WTC11 (cell line): ENCODE measurements around the gene CST9L.

Source experiments
- ATF2 ChIP-seq: sonication (generic); formaldehyde crosslinking; IDR thresholded peaks from 2 replicates; pipeline ENCODE4 v1.8.1; 2022; ENCODE audit warnings: low read depth, missing genetic modification reagents, borderline replicate concordance
- CREB1 ChIP-seq: sonication (generic); formaldehyde crosslinking; IDR thresholded peaks from 2 replicates; pipeline ENCODE4 v1.8.0; 2023; ENCODE audit warnings: mild to moderate bottlenecking, missing genetic modification reagents
- CTCF ChIP-seq: fragments of 200-600 bp; IDR thresholded peaks from 2 replicates; pipeline ENCODE4 v1.8.0; 2022; ENCODE audit warnings: antibody characterized with exemption
- HMGXB4 ChIP-seq: sonication (generic); formaldehyde crosslinking; IDR thresholded peaks from 2 replicates; pipeline ENCODE4 v1.8.1; 2023; ENCODE audit warnings: mild to moderate bottlenecking, moderate library complexity, missing genetic modification reagents
- MAX ChIP-seq: sonication (generic); formaldehyde crosslinking; IDR thresholded peaks from 2 replicates; pipeline ENCODE4 v1.8.0; 2022; ENCODE audit warnings: mild to moderate bottlenecking, missing genetic modification reagents
- SMAD3 ChIP-seq: sonication (generic); formaldehyde crosslinking; IDR thresholded peaks from 2 replicates; pipeline ENCODE4 v1.8.0; 2022; ENCODE audit warnings: missing genetic modification reagents, mild to moderate bottlenecking, borderline replicate concordance
- SP1 ChIP-seq: sonication (generic); formaldehyde crosslinking; conservative IDR thresholded peaks from 2 replicates; pipeline ENCODE4 v1.8.1; 2022; ENCODE audit warnings: missing genetic modification reagents
- ZNF138 ChIP-seq: sonication (generic); formaldehyde crosslinking; conservative IDR thresholded peaks from 2 replicates; pipeline ENCODE4 v1.8.1; 2022; ENCODE audit warnings: mild to moderate bottlenecking, moderate library complexity, missing genetic modification reagents

- TF ChIP-seq CTCF (no peak), MAX (CRISPR knock-in tag) (no peak), SMAD3 (CRISPR knock-in tag) (no peak), CREB1 (CRISPR knock-in tag) (no peak), ATF2 (CRISPR knock-in tag) (no peak), ZNF138 (CRISPR knock-in tag) (no peak), SP1 (CRISPR knock-in tag) (no peak), HMGXB4 (CRISPR knock-in tag) (no peak)
Observed at GRCh38 chr20:23586735-23587525, 18.6 kb upstream of the CST9L start.
